OCI-M2 (cell line): ENCODE data around the gene C19orf81.

ENCODE experiments used
- DNase-seq: peaks from one replicate; lab custom pipeline; 2025; ENCODE audit not compliant: unreplicated experiment; lab: John Stamatoyannopoulos, UW

C19orf81 gene

DNA sequence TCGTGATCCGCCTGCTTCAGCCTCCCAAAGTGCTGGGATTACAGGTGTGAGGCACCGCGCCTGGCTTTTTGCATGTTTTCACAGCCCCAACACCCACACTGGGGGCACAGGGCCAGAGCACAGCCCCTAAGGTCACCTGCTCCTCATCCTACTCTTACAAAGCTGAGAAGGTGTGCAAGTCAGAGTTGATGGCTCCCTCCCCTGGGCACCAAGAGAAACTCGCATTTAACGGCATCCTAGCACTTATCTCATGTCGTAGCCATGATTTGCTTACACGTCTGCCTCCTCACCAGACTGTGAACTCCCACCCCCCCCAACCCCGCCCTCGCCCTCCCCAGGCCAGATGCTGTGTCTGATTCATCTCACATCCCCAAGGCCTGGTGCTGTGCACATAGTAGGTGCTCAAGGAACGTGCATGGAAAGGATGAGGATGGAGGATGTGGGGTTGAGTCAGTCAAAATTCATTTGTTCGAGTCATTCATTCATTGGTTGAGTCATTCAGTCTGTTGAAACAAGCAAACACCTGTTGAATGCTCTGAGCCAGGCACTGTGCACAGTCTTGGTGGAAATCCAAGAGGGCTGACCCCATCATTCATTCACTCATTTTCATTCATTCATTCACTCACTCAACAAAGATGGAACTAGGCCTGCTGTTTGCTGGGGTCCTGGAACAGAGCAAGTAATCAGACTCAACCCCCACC lies 59.1 kb downstream of the C19orf81 start:
- no peak for DNase-seq
